ENCODE data around the gene C4orf50. TPM values are rescaled to one million over a fixed set of nuclear protein-coding genes. Genes with fewer than 3 reads are reported as not detected.

C4orf50 gene
- polyA plus RNA-seq, 3 donors, result not detected

DNA sequence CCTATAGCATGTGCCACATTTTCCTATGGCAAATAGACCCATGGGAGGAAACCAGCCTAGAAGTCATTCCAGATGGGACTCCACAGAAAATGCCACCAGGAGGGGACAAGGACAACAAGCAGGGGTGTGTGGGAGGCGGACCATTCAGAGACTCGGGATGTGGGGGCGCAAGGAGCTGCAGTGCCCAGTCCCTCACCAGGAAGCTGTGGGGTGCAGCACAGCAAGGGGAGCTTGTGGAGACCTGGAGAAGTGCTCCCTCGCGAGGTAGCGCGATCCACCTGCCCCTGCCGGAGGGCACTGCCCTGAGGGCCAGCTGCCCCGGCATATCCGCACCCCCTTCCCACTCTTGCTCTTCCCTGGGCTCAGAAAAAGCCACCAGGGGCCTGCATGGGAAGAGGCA lies 45.5 kb upstream of the C4orf50 start:
- WGBS (ENCODE audit: insufficient coverage), result 99% methylated on average over 10 of the region's 10 CpGs
- H3K4me1 Mint-ChIP-seq, result no peaks in the 10 kb centered on the region
- no peaks in the 10 kb centered on the region for H4K20me1 ChIP-seq (ENCODE audit: insufficient read depth, low read length)
- no peak overlapping the region for H3K27ac Mint-ChIP-seq
- peaks cover 0 to 6% (median 3%) of the 10 kb centered on the region in 3 donors for H3K27me3 Mint-ChIP-seq (ENCODE audit: low read depth in 3 of 3)
- H3K9me3 Mint-ChIP-seq, result peaks cover 26 to 41% (median 34%) of the 10 kb centered on the region in 7 donors
- no peak overlapping the region for H3K27ac ChIP-seq (ENCODE audit: low read depth in 1 of 2, low read length in 2 of 2)
- DNase-seq, result no peak
- H3K36me3 ChIP-seq (replicated peaks in 1 of 2; ENCODE audit: control insufficient read depth in 1 of 2, insufficient read depth in 2 of 2, low read length in 2 of 2), result no peaks in the 10 kb centered on the region
- TF ChIP-seq, protein P1, sequence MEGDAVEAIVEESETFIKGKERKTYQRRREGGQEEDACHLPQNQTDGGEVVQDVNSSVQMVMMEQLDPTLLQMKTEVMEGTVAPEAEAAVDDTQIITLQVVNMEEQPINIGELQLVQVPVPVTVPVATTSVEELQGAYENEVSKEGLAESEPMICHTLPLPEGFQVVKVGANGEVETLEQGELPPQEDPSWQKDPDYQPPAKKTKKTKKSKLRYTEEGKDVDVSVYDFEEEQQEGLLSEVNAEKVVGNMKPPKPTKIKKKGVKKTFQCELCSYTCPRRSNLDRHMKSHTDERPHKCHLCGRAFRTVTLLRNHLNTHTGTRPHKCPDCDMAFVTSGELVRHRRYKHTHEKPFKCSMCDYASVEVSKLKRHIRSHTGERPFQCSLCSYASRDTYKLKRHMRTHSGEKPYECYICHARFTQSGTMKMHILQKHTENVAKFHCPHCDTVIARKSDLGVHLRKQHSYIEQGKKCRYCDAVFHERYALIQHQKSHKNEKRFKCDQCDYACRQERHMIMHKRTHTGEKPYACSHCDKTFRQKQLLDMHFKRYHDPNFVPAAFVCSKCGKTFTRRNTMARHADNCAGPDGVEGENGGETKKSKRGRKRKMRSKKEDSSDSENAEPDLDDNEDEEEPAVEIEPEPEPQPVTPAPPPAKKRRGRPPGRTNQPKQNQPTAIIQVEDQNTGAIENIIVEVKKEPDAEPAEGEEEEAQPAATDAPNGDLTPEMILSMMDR (IDR thresholded peaks at IDR 0.05), result no peak
- H3K9ac ChIP-seq (ENCODE audit: insufficient read depth, low read length, poor library complexity, severe bottlenecking), result no peak overlapping the region
- H3K4me3 ChIP-seq (replicated peaks in 1 of 3; ENCODE audit: low read depth in 2 of 3, low read length in 3 of 3), result no peak overlapping the region
- no peaks in the 10 kb centered on the region for H3K4me1 ChIP-seq (ENCODE audit: control insufficient read depth in 1 of 2, insufficient read depth in 2 of 2, low read length in 2 of 2)
- H3K4me3 Mint-ChIP-seq, result no peak overlapping the region
- no peaks in the 10 kb centered on the region for H3K27me3 ChIP-seq (ENCODE audit: control insufficient read depth in 2 of 2, insufficient read depth in 2 of 2, low read length in 2 of 2)
- H3K36me3 Mint-ChIP-seq, result no peaks in the 10 kb centered on the region
- intact Hi-C loops (cut with micrococcal nuclease), result no loop called here
- no peak overlapping the region for H3K4me2 ChIP-seq (replicated peaks; ENCODE audit: extremely low read depth, low read length, poor library complexity, severe bottlenecking)
- no peak overlapping the region for H2AFZ ChIP-seq (ENCODE audit: insufficient read depth, low read depth, low read length, poor library complexity, severe bottlenecking)
- H3K9me3 ChIP-seq (replicated peaks in 1 of 2; ENCODE audit: control insufficient read depth in 1 of 2, insufficient read depth in 1 of 2, low read length in 2 of 2), result peaks cover 32 to 39% of the 10 kb centered on the region in 2 donors
- H3K79me2 ChIP-seq (ENCODE audit: insufficient read depth, low read length), result no peaks in the 10 kb centered on the region

DNA sequence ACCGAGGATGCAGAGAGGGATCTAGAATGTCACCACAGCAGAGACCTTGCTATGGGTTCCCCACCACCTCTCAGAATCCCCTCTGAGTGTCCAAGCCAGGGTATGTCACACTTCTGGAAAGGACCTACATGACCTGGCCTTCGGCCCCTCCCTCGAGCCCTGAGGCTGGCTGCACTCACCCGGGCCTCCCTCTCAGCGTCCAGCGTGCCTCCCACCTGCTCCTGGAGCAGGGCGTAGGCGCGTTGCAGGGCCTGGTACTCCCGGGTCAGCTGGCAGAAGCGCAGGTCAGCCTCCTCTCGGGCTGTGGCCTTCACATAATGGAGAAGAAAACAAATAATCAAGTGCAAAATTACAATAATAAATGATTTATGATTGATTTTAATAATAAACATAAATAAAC lies 43.9 kb upstream of the C4orf50 start:
- H3K9ac ChIP-seq (ENCODE audit: insufficient read depth, low read length, poor library complexity, severe bottlenecking), result no peak overlapping the region
- no peak for DNase-seq
- TF ChIP-seq, protein P1 (IDR thresholded peaks at IDR 0.05), result no peak
- H3K4me1 Mint-ChIP-seq, result no peaks in the 10 kb centered on the region
- no peak overlapping the region for H2AFZ ChIP-seq (ENCODE audit: insufficient read depth, low read depth, low read length, poor library complexity, severe bottlenecking)
- H3K27ac Mint-ChIP-seq, result no peak overlapping the region
- intact Hi-C loops (cut with micrococcal nuclease), result no loop called here
- H3K4me2 ChIP-seq (replicated peaks; ENCODE audit: extremely low read depth, low read length, poor library complexity, severe bottlenecking), result no peak overlapping the region
- H3K27me3 ChIP-seq (ENCODE audit: control insufficient read depth in 2 of 2, insufficient read depth in 2 of 2, low read length in 2 of 2), result no peaks in the 10 kb centered on the region
- H3K9me3 ChIP-seq (replicated peaks in 1 of 2; ENCODE audit: control insufficient read depth in 1 of 2, insufficient read depth in 1 of 2, low read length in 2 of 2), result peaks cover 47 to 54% of the 10 kb centered on the region in 2 donors
- no peaks in the 10 kb centered on the region for H3K36me3 Mint-ChIP-seq
- H3K27me3 Mint-ChIP-seq (ENCODE audit: low read depth in 3 of 3), result peaks cover 0 to 3% (median 3%) of the 10 kb centered on the region in 3 donors
- no peaks in the 10 kb centered on the region for H3K79me2 ChIP-seq (ENCODE audit: insufficient read depth, low read length)
- no peaks in the 10 kb centered on the region for H3K4me1 ChIP-seq (ENCODE audit: control insufficient read depth in 1 of 2, insufficient read depth in 2 of 2, low read length in 2 of 2)
- peaks cover 34 to 54% (median 47%) of the 10 kb centered on the region in 7 donors for H3K9me3 Mint-ChIP-seq
- WGBS (ENCODE audit: insufficient coverage), result 95% methylated on average over 8 of the region's 12 CpGs
- H4K20me1 ChIP-seq (ENCODE audit: insufficient read depth, low read length), result no peaks in the 10 kb centered on the region
- no peak overlapping the region for H3K4me3 Mint-ChIP-seq
- no peaks in the 10 kb centered on the region for H3K36me3 ChIP-seq (replicated peaks in 1 of 2; ENCODE audit: control insufficient read depth in 1 of 2, insufficient read depth in 2 of 2, low read length in 2 of 2)
- H3K4me3 ChIP-seq (replicated peaks in 1 of 3; ENCODE audit: low read depth in 2 of 3, low read length in 3 of 3), result no peak overlapping the region
- H3K27ac ChIP-seq (ENCODE audit: low read depth in 1 of 2, low read length in 2 of 2), result no peak overlapping the region
